Ecto neural progenitor cell (in vitro differentiated cells): ENCODE data around the gene SHLD1.

ENCODE experiments used
- DNase-seq: peaks from one replicate; pipeline ENCODE4 v3.0.0-alpha.2; 2018; ENCODE audit warnings: low spot score

SHLD1 gene

DNA sequence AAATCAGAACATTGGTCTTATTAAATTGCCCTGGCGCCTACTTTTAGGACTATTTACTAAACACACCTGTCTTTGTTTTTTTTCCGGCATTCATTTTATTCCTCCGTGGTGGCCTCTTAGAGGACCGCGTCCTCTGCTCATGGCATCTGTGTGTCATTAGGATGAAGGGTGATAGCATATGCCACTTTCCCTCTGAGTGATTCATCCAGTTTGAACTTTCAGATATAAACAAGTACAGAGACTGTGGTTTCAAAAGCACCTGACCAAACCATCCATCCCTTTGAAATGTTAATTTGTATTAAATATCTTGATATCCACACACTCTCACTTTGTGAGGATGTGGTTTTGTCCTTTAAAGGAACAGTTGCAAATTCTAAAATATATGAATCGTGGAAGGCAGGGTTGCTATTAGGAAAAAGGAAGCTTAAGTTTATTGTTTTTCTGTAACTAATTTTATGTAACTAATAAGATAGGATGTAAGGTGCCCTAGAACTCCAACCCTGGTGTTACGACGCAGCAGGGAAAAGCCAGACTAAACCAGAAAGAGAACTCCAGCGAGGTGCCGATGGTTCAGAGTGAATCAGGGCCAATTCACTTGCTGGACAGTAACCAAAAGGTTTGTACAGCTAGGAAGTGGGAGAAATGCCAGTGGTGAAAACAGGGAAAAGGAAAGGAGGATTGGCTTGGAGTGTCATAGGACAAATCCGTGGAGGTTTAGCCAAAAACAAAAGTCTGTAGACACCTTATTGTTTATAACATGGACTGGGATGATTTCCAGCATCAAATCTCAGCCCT lies 98.7 kb downstream of the SHLD1 start:
- no peak for DNase-seq

DNA sequence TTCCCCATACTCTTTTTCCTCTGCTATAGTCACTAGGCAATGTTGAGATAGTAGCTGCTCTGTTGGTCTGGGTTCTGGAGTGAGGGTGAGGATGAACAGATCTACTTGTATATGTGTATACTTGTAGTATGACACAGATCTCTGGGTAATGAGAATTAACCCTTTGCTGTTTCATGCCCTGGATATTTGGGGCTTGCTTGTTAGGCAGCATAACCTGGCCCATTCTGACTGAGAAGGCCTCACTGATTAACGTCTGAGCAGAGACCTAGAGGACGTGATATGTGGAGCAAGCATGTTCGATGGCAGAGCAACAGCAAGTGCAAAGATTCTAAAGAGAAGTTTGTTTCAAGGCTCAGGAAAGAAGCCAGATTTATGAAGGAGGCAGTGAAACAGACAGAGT lies 105.7 kb downstream of the SHLD1 start:
- no peak for DNase-seq

DNA sequence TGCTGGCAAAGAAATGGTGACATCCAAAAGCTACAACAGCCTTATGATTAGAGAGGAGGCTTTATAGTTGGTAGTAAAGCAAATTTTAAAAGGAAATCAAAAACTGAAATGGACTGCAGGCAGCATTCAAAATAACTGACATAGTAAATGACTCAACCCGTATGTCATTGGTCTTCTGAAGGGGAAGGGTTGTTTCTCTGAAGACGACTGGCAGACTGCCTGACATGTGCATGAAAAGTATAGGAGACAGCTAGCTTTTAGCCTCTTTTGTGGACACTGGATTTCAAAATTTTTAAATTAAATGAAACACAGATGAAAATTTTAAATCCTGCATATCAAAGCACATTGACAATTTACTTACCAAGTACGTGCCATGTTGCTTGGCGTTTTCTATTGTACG lies 109.4 kb downstream of the SHLD1 start:
- no peak for DNase-seq

DNA sequence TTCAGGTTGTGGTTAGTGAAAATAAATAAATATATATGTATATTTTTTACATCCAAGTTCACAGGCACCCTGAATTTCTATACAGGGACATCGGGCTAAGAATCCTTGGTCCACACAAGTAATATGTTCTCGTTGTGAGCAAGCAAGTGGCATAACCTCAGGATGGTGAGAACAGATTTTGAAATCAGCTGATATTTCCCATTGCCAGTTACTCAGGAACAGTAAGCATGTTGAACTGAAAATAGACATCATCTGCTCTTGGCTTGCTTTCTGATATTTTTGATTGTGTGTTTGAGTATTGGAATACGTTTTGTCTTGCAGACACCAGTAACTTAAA lies 112.5 kb downstream of the SHLD1 start:
- no peak for DNase-seq

DNA sequence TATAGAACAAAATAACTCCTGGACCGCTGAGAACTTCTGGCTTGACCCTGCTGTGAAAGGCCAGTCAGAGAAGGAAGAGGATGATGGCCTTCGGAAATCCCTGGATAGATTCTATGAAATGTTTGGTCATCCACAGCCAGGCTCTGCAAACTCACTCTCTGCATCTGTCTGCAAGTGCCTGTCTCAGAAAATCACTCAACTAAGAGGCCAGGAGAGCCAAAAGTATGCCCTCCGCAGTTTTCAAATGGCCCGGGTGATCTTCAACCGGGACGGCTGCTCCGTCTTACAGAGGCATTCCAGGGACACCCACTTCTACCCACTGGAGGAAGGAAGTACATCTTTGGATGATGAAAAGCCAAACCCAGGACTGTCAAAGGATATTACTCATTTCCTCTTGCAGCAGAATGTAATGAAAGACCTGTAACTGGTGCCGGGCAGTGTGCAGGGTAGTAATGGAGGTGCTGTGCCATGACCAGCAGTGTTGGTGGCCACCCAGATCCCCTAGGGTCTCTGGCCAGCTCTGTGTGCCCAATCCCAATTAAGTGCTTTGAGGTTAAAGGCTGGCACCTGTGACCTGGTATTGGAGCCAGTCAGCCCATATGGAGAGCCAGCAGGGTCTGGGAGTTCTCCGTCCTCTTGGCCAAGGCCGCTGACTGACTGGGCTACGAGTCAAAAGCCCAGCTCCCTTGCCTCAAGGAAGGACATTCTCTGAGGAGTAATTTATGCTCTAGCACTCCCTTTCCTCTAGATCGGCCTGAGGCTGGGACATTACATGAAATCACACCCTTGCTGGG lies 113.0 kb downstream of the SHLD1 start:
- no peak for DNase-seq

DNA sequence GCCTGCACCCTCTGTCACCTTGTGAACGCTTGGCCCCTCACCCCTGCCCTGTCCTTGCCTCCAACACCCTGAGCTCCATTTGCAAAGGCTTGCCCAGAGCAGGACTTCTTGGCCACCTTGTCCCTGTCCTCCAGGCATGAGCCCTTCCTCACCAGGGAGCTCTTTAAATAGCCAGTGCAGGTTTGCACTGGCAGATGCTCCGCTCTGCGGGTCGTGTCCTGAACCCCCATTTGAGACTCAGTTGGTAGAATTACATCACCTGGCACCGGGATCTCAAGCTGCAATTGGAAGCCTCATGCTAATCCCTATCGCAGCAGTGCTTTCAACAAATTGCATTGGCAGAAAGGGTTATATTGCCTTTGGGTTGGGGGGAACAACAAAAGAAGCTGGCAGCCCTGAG lies 114.2 kb downstream of the SHLD1 start:
- DNase-seq, result no peak

DNA sequence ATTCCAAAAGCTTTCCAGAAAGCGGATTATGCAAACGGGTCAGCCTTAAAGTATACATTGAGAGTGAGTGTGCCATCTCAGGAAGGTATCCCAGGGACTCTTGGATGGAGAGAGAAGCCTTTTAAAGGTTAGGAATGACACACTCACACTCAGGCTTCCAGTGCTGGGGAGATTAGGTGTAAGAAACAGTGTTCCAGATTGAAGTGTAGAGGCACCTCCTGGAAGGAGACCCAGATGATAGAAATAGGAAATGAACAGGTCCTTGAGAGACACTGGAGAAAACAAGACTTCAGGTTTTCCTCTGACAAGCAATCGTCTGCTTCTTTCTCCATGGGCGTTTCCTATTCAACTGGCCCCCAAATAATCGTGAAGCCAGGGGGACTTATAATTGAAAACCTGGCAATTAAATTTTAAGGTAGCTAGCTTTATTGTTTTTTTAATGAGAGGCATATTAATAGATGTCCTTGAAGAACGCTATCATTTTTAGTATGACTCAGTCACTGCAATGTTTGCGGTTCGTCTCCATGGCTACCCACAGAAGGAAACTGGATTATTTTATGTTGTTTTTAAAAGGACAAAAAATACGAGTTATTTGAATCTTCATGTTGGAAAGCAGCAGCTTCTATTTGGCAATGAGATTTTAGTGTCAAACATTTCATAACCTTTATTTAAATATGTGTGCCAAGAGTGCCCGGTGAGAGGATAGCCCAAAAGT lies 114.8 kb downstream of the SHLD1 start:
- DNase-seq, result no peak

DNA sequence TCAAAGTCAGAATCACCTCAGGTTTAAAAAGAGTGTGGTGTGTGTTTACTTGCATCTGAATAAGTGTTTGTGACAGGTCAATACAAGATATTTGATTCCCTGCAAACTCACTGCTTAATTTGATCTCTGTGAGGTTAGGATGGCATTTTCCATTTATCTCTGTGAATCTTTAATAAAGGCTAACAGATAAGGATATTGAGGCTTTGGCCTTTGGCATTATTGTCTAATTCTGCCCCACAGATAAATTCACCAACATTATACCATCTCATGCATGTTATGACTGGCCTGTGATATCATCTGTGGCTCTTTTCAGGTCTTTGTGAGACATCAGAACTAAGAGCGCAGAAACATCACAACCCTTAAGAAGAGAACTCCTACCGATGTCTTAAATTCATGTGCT lies 115.4 kb downstream of the SHLD1 start:
- DNase-seq, result no peak

DNA sequence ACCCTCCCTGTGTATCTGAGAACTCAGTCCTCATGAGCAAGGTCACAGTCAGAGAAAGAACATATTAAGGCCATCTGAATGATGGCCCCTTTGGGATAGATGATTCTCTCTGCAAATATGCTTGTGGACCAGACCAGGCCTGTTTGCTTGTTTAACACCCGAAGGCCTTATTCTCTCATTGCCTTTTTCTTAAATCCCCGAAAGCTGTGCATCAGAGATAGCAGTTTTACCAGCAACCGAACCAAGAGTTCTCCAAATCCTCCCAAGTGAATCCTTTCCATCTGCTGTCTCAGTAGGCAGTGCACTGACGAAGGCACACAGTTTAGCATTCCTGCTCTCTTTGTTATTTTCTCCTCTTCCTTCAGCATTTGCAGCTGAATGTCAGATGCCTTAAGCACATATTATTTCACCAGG lies 120.4 kb downstream of the SHLD1 start:
- no peak for DNase-seq

DNA sequence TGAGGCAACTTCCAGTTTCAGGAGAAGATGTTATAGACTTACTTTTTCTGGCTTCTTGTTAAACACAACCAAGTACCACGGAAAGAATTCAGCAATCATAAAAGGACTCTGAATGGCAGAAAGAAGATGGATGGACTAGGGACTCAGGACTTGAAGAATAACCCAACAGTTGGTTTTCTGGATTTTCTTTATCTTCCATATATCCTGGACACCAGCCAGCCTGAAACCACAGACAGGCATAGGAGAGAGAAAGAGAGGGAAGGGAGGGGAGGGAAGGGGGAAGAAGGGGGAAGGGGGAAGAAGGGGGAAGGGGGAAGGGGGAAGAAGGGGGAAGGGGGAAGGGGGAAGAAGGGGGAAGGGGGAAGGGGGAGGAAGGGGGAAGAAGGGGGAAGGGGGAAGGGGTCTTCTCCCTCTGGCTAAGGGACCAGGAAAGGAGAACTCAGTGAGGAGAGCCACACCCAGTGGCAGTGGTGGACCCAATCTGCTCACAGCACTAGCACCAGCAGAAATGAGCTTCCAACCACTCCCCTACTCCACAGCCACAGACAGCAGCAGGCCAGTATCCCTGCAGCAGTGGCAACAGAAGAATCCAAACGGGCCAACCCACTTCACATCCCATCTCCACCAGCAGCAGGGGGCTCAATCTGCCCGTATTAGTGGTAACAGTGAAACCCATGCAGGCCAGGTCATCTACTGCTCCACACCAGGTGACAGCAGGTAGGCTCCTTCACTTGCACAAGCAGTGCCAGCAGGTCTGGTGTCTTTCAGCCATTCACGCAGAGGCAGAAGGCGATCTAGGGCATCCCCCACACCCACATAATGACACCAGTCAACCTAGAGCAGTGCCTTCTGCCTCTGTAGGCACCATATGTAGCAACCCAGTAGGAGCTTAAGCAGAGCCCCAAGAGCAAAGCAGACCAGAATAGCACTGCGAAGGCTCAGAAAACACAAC lies 121.5 kb downstream of the SHLD1 start:
- DNase-seq, result no peak

DNA sequence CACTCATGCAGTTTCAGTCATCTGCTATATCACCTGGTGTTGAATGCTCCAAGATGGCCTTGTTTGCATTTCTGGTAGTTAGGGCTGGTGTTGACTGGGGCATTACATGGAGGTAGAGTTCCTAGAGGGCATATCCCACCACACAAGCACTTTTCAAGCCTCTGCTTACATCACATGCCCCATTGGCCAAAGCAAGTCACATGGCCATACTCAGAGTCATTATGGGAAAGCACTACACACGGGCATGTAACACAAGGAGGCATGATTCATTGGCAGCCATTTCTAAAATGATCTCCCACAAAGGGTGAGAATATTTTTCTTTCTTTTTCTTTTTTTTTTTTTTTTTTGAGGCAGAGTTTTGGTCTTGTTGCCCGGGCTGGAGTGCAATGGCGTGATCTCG lies 126.9 kb downstream of the SHLD1 start:
- DNase-seq, result no peak

DNA sequence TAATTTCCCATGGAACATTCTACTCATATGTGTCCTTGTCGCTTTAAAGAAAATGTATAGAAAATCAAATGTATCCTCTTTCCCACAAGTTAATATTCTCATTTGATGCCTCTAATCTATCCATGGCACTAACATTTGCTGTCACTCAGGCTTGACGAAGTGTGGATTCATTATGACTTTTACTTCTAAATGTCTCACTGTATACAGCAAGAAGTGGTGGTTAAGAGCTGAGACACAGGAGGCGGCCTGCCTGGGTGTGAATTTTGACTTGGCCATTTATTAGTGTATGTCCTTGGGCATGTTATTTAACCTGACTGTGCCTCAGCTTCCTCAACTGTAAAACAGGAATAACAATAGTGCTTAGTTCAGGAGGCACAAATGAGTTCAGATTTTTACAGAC lies 130.1 kb downstream of the SHLD1 start:
- no peak for DNase-seq

DNA sequence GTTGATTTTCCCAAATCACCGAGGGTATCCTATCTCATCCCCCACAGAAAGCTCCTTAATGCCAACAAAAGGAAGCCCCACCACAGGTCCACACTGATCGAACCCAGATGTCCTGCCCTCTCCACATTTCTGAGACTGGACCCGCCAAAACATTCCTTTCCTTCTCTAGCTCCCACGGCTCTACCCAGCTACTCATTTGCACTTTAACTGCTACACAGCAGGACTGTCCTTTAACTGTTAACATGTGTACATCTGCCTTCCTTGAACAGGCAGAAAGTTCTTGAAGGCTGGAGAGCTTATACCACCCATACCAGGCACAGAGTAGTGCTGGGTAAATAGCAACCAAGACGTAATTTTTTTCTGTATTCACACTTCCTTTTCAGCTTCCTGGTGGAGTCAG lies 131.5 kb downstream of the SHLD1 start:
- no peak for DNase-seq

DNA sequence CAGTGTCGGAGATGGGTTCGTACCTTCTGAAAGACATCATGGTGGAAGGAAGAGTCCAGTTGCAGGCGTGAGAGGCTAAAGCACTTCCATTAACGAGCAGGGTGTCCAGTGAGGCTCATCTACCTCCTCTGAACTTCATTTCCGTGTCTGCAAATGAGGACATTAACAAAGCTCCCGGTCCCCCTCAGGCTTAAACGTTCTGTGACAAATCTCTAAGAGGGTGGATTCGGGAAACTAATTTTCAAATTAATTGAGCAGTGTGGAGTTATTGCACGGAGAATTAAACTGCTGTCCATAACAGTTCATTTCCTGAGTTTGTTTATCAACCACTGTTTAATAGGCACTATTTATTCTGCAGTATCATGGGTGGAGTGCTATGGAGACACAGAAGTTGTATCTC lies 132.0 kb downstream of the SHLD1 start:
- no peak for DNase-seq

DNA sequence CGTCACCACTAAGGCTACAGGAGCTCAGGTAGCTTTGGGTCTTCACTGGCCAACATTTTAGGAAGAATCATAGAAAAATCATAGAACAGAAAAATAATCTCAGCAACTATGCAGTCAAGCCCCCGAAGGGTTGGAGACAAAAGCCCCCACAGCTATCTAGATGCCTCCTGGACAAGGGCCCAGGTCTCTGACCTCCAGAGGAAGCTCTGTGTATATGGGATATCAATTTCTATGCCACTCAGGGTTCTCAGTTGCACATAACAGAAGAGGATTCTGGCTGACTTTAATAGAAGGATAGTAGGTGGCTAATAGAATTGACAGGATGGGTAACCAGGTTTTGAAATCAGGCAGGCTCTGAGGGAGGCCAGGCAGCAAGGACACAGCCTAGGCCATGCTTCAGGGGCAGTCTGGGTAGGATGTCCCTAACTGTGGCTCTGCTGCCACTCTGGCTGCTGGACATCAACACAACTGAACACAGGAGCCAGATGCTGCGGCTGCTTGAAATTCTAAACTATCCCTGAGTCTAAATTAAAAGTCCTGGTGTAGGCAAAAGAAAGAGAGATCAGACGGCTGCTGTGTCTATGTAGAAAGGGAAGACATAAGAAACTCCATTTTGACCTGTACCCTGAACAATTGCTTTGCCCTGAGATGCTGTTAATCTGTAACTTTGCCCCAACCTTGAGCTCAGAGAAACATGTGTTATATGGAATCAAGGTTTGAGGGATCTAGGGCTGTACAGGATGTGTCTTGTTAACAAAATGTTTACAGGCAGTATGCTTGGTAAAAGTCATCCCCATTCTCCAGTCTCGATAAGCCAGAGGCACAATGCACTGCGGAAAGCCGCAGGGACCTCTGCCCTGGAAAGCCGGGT lies 134.5 kb downstream of the SHLD1 start:
- no peak for DNase-seq

DNA sequence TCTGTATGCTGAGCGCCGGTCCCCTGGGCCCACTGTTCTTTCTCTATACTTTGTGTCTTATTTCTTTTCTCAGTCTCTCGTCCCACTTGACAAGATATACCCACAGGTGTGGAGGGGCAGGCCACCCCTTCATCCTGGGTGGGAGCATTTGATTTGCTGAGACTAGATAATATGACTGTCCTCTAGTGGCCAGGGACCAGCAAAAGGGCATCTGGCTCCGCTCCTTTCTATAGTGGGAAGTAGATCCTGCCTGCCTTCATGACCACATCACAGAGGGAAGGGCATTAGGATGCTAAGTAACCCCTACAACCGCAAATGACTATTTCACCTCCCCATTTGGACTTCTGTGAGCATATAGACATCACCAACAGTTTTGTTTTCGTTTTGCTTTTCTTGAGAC lies 135.7 kb downstream of the SHLD1 start:
- DNase-seq, result no peak

DNA sequence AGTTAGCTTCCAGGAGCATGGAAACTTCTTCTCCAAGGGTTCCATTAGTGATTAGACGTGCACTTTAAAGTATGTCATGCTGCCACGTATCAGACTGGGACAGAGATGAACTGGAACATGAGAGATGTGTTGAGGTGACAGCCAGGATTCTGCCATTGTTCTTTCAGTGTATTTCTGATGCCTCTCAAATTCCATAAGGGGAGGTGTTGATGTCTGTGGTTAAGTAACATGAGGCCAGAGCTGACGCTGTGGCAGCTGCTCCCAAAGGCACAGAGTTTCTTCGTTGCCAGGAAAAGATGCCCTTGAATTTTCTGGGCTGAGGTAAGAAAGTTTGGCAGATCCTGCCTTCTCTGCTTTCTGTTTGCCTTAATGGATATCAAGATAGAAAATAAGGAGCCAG lies 136.6 kb downstream of the SHLD1 start:
- DNase-seq, result no peak

DNA sequence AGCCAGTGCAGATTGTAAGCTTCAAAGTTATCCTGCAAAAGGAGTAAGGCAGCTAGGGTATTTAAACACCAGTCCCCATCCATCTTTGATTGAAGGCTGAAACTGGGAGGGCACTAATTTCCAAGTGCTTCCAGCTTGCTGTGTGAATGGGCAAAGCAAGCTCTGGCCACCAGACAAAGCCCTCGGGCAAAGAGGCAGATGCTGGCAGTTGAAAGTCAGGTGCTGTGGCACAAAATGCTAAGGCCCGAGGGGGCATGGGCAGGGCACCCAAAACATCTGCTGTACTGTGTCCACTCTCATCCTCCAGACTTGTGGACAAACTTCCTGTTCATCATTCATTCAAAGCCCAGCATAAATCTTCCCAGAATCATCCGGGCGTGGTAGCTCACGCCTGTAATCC lies 137.2 kb downstream of the SHLD1 start:
- DNase-seq, result no peak

DNA sequence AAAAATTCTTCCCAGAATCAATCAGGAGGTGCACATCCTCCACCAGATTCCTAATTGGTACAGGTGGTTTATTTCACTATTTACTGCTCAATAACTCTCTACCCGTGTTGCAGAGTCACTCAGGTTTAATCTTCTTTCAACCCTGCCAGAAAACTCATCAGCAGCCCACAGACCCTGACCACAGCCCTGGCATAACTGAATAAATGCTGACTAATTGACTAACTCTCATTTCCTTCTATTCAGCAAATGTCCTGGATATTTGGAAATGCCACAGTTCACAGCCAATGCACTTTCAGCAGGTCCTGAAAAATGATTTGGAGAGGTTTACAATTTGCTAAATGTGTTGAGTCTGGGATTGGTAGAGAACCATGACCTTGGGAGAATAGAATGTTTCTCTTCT lies 137.8 kb downstream of the SHLD1 start:
- DNase-seq, result no peak

DNA sequence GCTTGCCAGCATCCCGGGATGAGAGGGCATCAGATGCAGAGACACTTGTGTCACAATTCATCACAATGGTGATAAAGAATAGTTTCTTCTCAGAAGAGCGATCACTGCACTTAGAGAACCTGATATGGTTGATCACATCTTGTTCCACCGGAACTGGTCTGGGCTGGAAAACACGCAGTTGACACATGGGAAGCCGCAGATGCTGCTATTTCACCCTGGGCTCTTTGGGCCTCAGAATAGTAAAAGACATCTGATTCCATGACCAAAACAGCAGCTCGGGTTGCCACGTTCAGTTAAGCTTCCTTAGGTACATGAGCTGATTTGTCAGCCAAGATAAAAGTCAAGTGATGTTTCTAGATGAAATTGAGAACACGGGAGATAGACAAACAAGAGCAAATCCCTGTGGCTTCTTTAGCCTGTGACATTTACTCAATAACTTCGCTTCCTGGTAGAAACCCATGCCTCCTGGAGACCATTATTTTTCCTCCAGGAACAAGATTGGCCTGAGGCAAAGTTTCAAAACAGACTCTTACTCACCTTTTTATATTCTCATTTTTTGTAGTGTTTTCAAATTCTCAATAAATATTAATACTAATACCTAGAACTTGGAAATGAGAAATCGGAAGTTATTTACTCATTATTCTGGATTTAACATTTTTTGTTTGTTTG lies 140.7 kb downstream of the SHLD1 start:
- no peak for DNase-seq
